ENCODE measurements around the gene DPP6.

DPP6 gene

DNA sequence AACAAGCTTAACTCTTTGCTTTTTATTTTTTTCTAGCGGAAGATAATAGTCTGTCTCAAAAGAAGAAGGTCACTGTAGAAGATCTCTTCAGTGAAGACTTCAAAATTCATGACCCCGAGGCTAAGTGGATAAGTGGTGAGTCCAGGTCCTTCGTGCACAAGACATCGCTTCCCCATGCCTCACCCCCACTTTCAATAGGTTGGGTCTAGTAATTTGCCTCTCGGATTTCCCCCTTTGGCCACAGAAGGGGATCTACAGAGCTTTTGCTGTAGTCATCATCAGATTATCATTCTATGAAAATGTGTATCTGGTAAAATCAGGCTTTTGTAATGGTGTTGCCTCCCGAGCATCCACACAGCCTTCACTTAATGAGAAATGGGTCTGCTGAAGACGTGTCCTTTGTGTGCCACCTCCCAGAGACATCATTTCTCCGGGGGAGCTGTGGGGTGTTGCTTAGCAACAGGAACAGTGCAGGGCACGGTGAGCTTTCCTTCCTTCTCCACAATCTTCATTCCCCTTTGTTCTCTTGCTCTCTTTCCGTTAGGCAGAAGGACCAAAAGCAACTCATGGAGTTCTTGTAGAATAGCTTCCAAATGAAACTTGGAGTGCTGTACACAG lies 422.8 kb downstream of the DPP6 start:
- Histone ChIP-seq H3K27ac (no peak overlapping the region), H3K27me3 (ENCODE audit: control insufficient read depth, insufficient read depth, low read length) (no peaks in the 10 kb centered on the region), H3K9me3 (ENCODE audit: control insufficient read depth, low read length) (no peaks in the 10 kb centered on the region), H3K4me3 (ENCODE audit: low read depth, low read length) (no peak overlapping the region), H2AFZ (no peak overlapping the region), H3K4me2 (ENCODE audit: low read length) (no peak overlapping the region), H3K36me3 (ENCODE audit: control insufficient read depth, insufficient read depth, low read length) (no peaks in the 10 kb centered on the region), H3K9ac (no peak overlapping the region), H3K79me2 (no peaks in the 10 kb centered on the region), H3K4me1 (no peaks in the 10 kb centered on the region)
- TF ChIP-seq CTCF (IDR thresholded peaks at IDR 0.05), result no peak

- H3K36me3 ChIP-seq (ENCODE audit: control insufficient read depth, insufficient read depth, low read length), result no peaks in the 10 kb centered on the region
- H3K9ac ChIP-seq, result no peak overlapping the region
- H3K79me2 ChIP-seq, result no peaks in the 10 kb centered on the region
- no peak overlapping the region for H3K4me2 ChIP-seq (ENCODE audit: low read length)
- no peaks in the 10 kb centered on the region for H3K9me3 ChIP-seq (ENCODE audit: control insufficient read depth, low read length)
- no peak overlapping the region for H3K4me3 ChIP-seq (ENCODE audit: low read depth, low read length)
- H3K27ac ChIP-seq, result no peak overlapping the region
- TF ChIP-seq CTCF (IDR thresholded peaks at IDR 0.05), result no peak
- H3K27me3 ChIP-seq (ENCODE audit: control insufficient read depth, insufficient read depth, low read length), result no peaks in the 10 kb centered on the region
- H2AFZ ChIP-seq, result no peak overlapping the region
- no peaks in the 10 kb centered on the region for H3K4me1 ChIP-seq
These were observed 423.7 kb downstream of the DPP6 start for GRCh38 chr7:154475864-154476263.

DNA sequence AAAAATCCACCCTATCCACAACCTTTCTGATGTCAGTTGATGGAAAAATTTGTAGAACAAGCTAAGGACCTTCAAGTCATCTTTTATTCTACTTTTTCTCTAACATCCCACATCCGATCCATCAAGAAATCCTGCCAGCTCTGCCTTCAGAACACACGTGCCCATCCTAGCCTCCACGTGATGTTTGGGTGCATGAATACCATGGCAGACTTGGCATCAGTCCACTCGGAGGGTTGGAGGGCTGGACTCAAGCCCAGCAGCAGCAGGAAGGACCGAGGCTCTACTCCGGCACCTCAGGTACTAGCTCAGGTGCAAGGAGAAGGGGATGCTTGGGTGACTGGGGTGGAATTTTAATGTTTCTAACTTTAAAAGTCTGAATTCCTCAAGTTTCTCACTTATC lies 428.6 kb downstream of the DPP6 start:
- Histone ChIP-seq H3K4me1 (no peaks in the 10 kb centered on the region), H3K27me3 (ENCODE audit: control insufficient read depth, insufficient read depth, low read length) (no peaks in the 10 kb centered on the region), H3K79me2 (no peaks in the 10 kb centered on the region), H3K27ac (no peak overlapping the region), H3K9me3 (ENCODE audit: control insufficient read depth, low read length) (no peaks in the 10 kb centered on the region), H3K4me3 (ENCODE audit: low read depth, low read length) (no peak overlapping the region), H3K4me2 (ENCODE audit: low read length) (no peak overlapping the region), H3K36me3 (ENCODE audit: control insufficient read depth, insufficient read depth, low read length) (no peaks in the 10 kb centered on the region), H3K9ac (no peak overlapping the region), H2AFZ (no peak overlapping the region)
- TF ChIP-seq CTCF (IDR thresholded peaks at IDR 0.05), result no peak

GRCh38 chr7:154482863-154483262 lies 430.7 kb downstream of the DPP6 start:
- Histone ChIP-seq H3K4me1 (no peaks in the 10 kb centered on the region), H3K4me3 (ENCODE audit: low read depth, low read length) (no peak overlapping the region), H2AFZ (no peak overlapping the region), H3K27ac (no peak overlapping the region), H3K36me3 (ENCODE audit: control insufficient read depth, insufficient read depth, low read length) (no peaks in the 10 kb centered on the region), H3K79me2 (no peaks in the 10 kb centered on the region), H3K9me3 (ENCODE audit: control insufficient read depth, low read length) (no peaks in the 10 kb centered on the region), H3K27me3 (ENCODE audit: control insufficient read depth, insufficient read depth, low read length) (no peaks in the 10 kb centered on the region), H3K9ac (no peak overlapping the region), H3K4me2 (ENCODE audit: low read length) (no peak overlapping the region)
- TF ChIP-seq CTCF (IDR thresholded peaks at IDR 0.05), result no peak

GRCh38 chr7:154484406-154484805 lies 432.2 kb downstream of the DPP6 start:
- Histone ChIP-seq H3K79me2 (no peaks in the 10 kb centered on the region), H3K4me3 (ENCODE audit: low read depth, low read length) (no peak overlapping the region), H3K27me3 (ENCODE audit: control insufficient read depth, insufficient read depth, low read length) (no peaks in the 10 kb centered on the region), H3K4me2 (ENCODE audit: low read length) (no peak overlapping the region), H3K27ac (no peak overlapping the region), H2AFZ (no peak overlapping the region), H3K9ac (no peak overlapping the region), H3K36me3 (ENCODE audit: control insufficient read depth, insufficient read depth, low read length) (no peaks in the 10 kb centered on the region), H3K9me3 (ENCODE audit: control insufficient read depth, low read length) (no peaks in the 10 kb centered on the region), H3K4me1 (no peaks in the 10 kb centered on the region)
- no peak for TF ChIP-seq CTCF (IDR thresholded peaks at IDR 0.05)
